Lung (tissue), 12 donors: Measurements from ENCODE around the gene UGT1A8. TPM values are rescaled to one million over a fixed set of nuclear protein-coding genes. Genes with fewer than 3 reads are reported as not detected.

ENCODE experiments used
- ATAC-seq: fragments of 200-7000 bp; cut with Tn5 transposase; one replicate; pipeline ENCODE4 v1.9.1; 2020; ENCODE audit warnings: moderate number of reproducible peaks; ENCODE audit not compliant: insufficient read depth, low FRiP score
- DNase-seq, 3 donors: peaks; one replicate each; pipeline ENCODE4 v3.0.0-alpha.2; 2013 to 2017
- H3K27ac ChIP-seq, 2 donors: one replicate each; pipeline ENCODE4 v1.5.1; 2013; ENCODE audit warnings: mild to moderate bottlenecking in 2 of 2, moderate library complexity in 2 of 2, control low read depth in 1 of 2, inconsistent platforms in 1 of 2, low read depth in 1 of 2, low read length in 1 of 2
- H3K27me3 ChIP-seq, 3 donors: one replicate each; pipeline ENCODE4 v1.5.1; 2013; ENCODE audit warnings: low read length in 2 of 3; ENCODE audit not compliant: control insufficient read depth in 3 of 3, insufficient read depth in 3 of 3
- H3K36me3 ChIP-seq, 4 donors: one replicate each; pipeline ENCODE4 v1.5.1; 2013; ENCODE audit warnings: low read length in 4 of 4, mild to moderate bottlenecking in 1 of 4, moderate library complexity in 1 of 4; ENCODE audit not compliant: control insufficient read depth in 4 of 4, insufficient read depth in 4 of 4
- H3K4me1 ChIP-seq, 5 donors: one replicate each; pipeline ENCODE4 v1.5.1; 2013; ENCODE audit warnings: low read length in 5 of 5, mild to moderate bottlenecking in 2 of 5, moderate library complexity in 1 of 5; ENCODE audit not compliant: control insufficient read depth in 5 of 5, insufficient read depth in 5 of 5
- H3K4me3 ChIP-seq: one replicate; pipeline ENCODE4 v1.5.1; 2013; ENCODE audit warnings: mild to moderate bottlenecking, control low read depth, moderate library complexity
- H3K9ac ChIP-seq, 2 donors: one replicate each; pipeline ENCODE4 v1.5.1; 2013; ENCODE audit warnings: low read length in 2 of 2, control low read depth in 1 of 2; ENCODE audit not compliant: insufficient read depth in 1 of 2
- H3K9me3 ChIP-seq, 4 donors: one replicate each; pipeline ENCODE4 v1.5.1; 2013; ENCODE audit warnings: low read length in 3 of 4, mild to moderate bottlenecking in 1 of 4, moderate library complexity in 1 of 4; ENCODE audit not compliant: control insufficient read depth in 4 of 4, insufficient read depth in 3 of 4
- WGBS, 2 donors: extraction: QIAGEN DNeasy Blood & Tissue Kit; methylation state at CpG; one replicate each; pipeline ENCODE4 v1.1.7; 2013; 5-methylcytosine and 5-hydroxymethylcytosine counted together
- polyA plus RNA-seq, 2 donors: library from polyadenylated mRNA; stranded (reverse); fragments of 200-250 nt; gene quantifications; one replicate each; pipeline ENCODE4 v1.2.1, GENCODE V29; 2013
- total RNA-seq, 2 donors: library from RNA; depleted of rRNA in 1 of 2; stranded (reverse); fragments of >200 nt in 1 of 2; gene quantifications; one replicate each; pipeline ENCODE4 v1.2.1, GENCODE V29; 2014 to 2021
- TF ChIP-seq, protein P1 (sequence below): IDR thresholded peaks from 2 replicates; pipeline ENCODE4 v1.5.1; 2012; ENCODE audit warnings: mild to moderate bottlenecking; ENCODE audit errors: control extremely low read depth, extremely low read depth
- donor health status: control.
- donor health status: control.
- donor health status: Bipolar disorder and iron deficiency.
- donor health status: healthy.
- donor health status: DM: yes; HTN: yes; CAD: no.

The UGT1A8 gene
- total and polyA plus RNA-seq, 4 donors: 0.26 TPM; not detected in 3

DNA sequence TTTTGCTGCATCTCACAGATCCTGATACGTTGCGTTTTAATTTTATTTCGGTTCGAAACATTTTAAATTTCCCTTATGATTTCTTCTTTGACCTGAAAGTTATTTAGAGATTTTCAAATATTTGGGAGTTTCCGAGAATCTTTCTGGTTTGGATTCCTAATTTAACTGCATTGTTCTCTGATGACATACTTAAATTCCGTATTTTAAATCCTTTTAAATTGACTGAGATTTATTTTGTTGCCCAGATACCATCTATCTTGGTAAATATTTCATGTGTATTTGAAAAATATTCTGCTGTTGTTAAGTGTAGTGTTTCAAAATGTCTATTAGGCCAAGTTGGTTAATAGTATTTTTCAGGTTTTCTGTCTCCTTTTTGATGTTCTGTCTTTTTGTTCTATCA, 198.4 kb downstream of the UGT1A8 start:
- H3K27ac ChIP-seq: no peak overlapping the region
- no peak overlapping the region for H3K4me3 ChIP-seq
- no peaks in the 10 kb centered on the region for H3K4me1 ChIP-seq
- no peak overlapping the region for H3K9ac ChIP-seq
- 76 to 94% methylated on average over 6 of the region's 6 CpGs for WGBS, 2 donors
- no peaks in the 10 kb centered on the region for H3K27me3 ChIP-seq
- no peaks in the 10 kb centered on the region for H3K36me3 ChIP-seq
- TF ChIP-seq, protein P1, sequence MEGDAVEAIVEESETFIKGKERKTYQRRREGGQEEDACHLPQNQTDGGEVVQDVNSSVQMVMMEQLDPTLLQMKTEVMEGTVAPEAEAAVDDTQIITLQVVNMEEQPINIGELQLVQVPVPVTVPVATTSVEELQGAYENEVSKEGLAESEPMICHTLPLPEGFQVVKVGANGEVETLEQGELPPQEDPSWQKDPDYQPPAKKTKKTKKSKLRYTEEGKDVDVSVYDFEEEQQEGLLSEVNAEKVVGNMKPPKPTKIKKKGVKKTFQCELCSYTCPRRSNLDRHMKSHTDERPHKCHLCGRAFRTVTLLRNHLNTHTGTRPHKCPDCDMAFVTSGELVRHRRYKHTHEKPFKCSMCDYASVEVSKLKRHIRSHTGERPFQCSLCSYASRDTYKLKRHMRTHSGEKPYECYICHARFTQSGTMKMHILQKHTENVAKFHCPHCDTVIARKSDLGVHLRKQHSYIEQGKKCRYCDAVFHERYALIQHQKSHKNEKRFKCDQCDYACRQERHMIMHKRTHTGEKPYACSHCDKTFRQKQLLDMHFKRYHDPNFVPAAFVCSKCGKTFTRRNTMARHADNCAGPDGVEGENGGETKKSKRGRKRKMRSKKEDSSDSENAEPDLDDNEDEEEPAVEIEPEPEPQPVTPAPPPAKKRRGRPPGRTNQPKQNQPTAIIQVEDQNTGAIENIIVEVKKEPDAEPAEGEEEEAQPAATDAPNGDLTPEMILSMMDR: no peak
- peaks cover 0 to 3% (median 0%) of the 10 kb centered on the region in 4 donors for H3K9me3 ChIP-seq
- DNase-seq: no peak
- ATAC-seq: no peak

DNA sequence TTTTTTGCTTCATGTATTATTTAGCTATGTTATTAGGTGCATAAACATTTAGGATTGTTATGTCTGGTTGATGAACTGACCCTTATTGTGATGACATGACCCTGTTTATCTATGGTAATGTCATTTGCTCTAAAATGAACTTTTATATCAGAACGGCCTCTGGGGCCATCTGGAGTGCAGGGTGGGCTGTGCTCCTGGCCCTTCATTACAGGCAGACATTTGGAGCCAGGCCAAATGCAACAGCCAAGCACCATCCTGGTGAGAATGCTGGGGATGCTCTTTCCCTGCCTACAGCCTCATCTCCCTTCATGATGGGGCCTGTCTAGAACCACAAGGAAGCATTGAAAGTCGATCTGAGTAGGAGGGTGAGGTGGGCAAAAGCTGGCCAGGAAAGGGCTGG, 198.9 kb downstream of the UGT1A8 start:
- TF ChIP-seq, protein P1: no peak
- H3K4me3 ChIP-seq: no peak overlapping the region
- 56 to 73% methylated on average over 2 of the region's 2 CpGs for WGBS, 2 donors
- H3K4me1 ChIP-seq: no peaks in the 10 kb centered on the region
- no peaks in the 10 kb centered on the region for H3K27me3 ChIP-seq
- no peak overlapping the region for H3K27ac ChIP-seq
- DNase-seq (no peak), ATAC-seq (no peak)
- H3K9ac ChIP-seq: no peak overlapping the region
- no peaks in the 10 kb centered on the region for H3K36me3 ChIP-seq
- peaks cover 0 to 2% (median 0%) of the 10 kb centered on the region in 4 donors for H3K9me3 ChIP-seq

DNA sequence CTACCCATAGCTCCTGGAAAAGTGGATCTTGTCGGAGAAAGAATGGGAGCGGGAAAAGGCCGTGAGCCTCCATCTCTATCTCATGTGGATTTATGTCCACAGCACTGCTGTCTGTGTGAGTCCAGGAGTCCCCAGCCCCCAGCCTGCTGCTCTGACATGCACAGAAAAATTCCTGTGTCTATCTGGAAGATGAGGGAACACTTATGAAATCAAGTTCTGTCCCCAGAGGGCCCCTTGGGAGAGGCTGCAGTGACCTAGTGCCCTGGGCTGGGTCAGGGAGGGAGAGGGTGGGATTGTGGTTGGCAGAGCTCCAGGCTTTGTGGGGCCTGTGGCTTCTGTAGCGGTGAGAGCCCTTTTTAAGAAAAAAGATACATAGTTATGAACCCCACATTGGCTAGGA, 199.3 kb downstream of the UGT1A8 start:
- WGBS, 2 donors: 75 to 80% methylated on average over 4 of the region's 4 CpGs
- H3K27me3 ChIP-seq: no peaks in the 10 kb centered on the region
- DNase-seq (no peak), ATAC-seq (no peak)
- no peak overlapping the region for H3K9ac ChIP-seq
- H3K27ac ChIP-seq: no peak overlapping the region
- peaks cover 0 to 2% (median 0%) of the 10 kb centered on the region in 4 donors for H3K9me3 ChIP-seq
- TF ChIP-seq, protein P1: no peak
- H3K4me3 ChIP-seq: no peak overlapping the region
- no peaks in the 10 kb centered on the region for H3K4me1 ChIP-seq
- no peaks in the 10 kb centered on the region for H3K36me3 ChIP-seq

DNA sequence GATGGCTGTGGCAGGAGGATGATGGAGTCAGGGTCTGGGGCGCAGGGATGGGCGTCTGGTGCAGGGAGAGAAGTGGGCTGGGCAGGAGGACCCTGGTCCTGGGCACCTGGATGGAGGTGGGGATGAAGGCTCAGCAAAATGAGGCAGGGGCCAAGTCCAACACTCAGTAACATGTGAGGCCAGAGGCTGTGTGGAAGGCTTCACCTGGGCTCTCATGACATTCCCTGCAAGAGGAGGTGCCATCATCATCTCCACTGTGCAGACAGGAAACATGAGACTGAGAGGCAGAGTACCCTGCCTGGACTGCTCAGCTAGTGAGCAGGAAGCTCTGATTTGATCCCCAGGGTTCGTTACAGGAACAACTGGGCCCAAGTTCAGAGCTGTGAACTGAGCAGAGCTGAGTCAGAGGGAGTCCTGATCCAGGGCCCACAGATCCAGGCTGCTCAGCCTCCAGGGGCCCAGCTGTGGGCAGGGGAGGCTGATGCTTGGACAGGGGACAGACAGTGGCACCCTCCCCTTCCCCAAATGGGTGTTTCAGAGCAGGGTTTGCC, 200.0 kb downstream of the UGT1A8 start:
- H3K4me1 ChIP-seq: no peaks in the 10 kb centered on the region
- 79 to 90% methylated on average over 3 of the region's 3 CpGs for WGBS, 2 donors
- H3K27me3 ChIP-seq: no peaks in the 10 kb centered on the region
- no peaks in the 10 kb centered on the region for H3K36me3 ChIP-seq
- no peak overlapping the region for H3K4me3 ChIP-seq
- no peak overlapping the region for H3K27ac ChIP-seq
- peaks cover 0 to 2% (median 0%) of the 10 kb centered on the region in 4 donors for H3K9me3 ChIP-seq
- DNase-seq (no peak), ATAC-seq (no peak)
- H3K9ac ChIP-seq: no peak overlapping the region
- TF ChIP-seq, protein P1: no peak
